ENCODE data around the gene CMYA5.
"Not testable (repeated sequence)": the region's sequence is repeated elsewhere in the genome, so short reads cannot be mapped to it uniquely, and the experiment has no call there.

CMYA5 gene

DNA sequence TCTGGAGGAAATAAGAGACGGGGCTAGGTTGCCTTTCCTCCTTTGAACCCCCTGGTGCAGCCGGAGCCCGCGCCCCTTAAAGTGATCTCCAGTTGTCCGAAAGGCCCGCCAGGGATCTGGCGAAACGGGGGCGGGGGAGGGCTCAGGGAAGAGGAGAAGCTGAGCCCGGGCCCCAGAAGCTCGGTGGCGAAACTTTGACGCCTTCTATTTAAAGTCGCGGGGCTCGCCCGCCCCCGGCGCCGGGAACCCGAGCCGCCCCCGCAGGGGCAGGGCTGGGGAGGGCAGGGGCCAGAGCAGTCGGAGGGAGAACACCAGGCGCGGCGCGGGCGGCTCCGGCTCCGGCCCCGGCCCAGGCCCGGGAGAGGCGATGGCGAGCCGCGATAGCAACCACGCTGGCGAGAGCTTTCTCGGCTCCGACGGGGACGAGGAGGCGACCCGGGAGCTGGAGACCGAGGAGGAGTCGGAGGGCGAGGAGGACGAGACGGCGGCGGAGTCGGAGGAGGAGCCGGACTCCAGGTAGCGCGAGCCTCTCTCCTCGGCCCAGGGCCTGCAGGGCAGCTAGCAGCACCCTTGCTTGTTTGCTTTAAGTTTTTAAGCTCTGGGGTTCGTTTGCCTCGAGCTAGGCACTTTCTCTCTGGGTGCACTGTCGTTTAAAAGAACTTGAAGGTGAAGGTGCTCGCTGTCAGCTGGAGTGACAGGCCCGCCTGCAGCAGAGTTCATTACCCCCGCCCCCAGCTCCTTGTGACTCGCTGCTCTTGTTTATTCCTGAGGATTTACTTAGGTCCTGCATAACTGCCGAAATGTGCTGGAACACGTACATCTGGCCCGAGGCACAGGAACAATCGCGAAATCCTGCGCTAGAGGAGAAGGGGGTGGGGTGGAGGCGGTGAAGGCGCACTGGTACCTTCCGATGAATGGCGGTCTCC is at the start of gene CMYA5:
CMYA5 (plus strand) TSS at position 296 of the 926 bp plus-strand sequence; CDS start at position 368, 72 bp downstream.
- DNase-seq: no peak

- DNase-seq: no peak
Observed at GRCh38 chr5:79640571-79641055, 49.0 kb upstream of the CMYA5 start.

DNA sequence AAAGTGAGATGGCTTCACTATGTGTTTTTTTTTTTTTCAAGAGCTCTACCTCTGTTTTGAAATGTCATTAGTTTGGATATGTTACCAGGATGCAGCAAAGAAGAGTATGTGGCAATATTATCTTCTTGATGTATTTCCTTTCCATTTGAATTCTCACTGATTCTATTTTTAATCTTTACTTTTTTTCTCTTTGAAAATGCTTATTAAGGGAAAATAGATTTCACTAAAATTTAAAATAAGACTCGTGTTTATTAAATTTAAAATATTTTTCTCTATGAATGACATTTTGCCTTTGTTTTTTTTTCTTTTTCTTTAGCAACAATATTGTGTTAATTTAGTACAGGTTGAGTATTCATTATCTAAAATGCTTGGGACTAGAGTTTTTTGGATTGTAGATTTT is 48.2 kb upstream of the CMYA5 start:
- no peak for DNase-seq

GRCh38 chr5:79642210-79642609 is 47.4 kb upstream of the CMYA5 start:
- DNase-seq: no peak

GRCh38 chr5:79653843-79654242 is 35.8 kb upstream of the CMYA5 start:
- no peak for DNase-seq

- DNase-seq: no peak
Observed at GRCh38 chr5:79663212-79663611, 26.4 kb upstream of the CMYA5 start.

DNA sequence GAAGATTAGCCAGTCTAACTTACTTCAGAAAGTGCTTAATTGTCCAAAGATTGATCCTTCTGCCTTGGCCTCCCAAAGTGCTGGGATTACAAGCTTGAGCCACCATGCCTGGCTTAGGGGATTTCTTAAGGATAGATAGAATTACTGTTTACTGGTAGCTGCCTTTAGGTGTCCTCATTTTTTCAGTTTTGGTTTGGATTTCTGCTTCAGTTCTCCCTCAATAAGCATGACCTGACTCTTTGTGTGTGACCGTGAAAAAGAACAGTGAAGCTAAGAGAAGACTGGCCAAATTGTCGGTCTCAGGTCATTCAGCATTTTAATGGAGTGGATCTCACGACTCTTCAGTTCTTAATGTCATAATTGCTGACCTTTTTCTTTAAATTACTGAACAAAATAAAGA is 22.9 kb upstream of the CMYA5 start:
- no peak for DNase-seq

DNA sequence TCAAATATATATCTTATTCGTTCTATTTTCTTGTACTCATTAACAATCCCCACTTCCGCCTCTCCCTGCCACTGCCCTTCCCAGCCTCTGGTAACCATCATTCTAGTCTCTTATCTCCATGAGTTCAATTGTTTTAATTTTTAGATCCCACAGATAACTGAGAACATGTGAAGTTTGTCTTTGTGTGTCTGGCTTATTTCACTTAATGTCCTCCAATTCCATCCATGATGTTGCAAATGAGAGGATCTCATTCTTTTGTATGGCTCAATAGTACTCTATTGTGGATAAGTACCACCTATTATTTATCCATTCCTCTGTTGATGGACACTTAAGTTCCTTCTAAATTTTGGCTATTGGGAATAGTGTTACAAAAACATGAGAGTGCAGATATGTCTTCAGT is 17.2 kb upstream of the CMYA5 start:
- no peak for DNase-seq

DNA sequence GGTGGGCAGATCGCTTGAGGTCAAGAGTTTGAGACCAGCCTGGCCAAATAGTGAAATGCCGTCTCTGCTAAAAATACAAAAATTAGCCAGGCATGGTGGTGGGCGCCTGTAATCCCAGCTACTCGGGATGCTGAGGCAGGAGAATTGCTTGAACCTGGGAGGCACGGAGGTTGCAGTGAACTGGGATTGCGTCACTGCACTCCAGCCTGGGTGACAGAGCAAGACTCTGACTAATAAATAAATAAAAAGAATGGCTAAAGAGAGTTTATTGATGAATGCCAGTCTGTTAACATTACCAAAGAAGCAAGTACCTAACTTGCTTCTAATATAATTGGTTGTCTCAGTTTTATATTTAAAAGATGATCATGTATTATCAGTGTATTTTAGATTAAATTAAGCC is 13.3 kb upstream of the CMYA5 start:
- DNase-seq: not testable (repeated sequence)

DNA sequence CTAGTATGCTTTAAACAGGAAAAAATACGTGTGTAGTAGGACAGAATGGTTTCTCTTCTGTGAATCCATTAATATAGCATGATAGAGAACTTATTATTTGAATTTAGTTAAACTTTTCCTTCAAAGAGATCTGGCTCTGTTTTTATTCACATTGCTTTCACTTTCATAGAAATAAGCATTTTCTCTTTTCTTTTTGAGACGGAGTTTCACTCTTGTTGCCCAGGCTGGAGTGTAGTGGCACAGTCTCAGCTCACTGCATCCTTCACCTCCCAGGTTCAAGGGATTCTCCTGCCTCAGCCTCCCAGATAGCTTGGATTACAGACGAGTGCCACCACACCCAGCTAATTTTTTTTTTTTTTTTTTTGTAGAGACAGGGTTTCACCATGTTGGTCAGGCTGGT is 7.5 kb upstream of the CMYA5 start:
- not testable (repeated sequence) for DNase-seq

DNA sequence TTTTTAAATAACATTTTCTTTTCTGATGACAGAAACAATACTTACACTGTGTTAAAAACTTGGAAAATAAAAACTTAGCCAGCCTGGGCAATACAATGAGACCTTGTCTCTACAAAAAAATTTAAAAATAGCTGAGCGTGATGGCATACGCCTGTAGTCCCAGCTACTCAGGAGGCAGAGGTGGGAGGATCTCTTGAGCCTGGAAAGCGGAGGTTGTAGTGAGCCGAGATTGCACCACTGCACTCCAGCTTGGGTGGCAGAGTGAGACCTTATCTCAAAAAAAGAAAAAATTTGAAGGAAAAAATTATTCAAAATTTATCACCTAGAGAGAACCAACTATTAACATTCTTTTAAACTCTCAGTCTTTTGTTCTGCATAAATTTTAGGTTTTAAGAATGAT is 4.9 kb upstream of the CMYA5 start:
- no peak for DNase-seq

DNA sequence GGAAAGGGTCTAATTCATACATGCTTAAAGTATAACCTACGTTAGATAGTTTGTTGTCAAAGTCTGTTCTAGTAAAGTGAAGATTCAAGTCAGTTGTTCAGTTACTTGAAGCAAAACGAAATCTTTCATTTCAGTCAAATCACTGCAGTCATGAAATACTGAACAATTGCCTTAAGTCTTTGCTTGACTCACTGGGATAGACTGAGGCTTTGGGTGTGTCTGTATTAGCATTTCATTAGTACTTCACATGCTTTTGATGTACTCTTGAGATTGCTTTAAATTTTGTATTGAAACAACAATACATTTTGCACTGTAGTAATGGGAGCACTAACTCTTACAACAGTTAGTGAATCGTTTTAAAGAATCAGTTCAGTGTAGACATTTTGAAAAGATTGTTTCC is 4.0 kb upstream of the CMYA5 start:
- DNase-seq: no peak

DNA sequence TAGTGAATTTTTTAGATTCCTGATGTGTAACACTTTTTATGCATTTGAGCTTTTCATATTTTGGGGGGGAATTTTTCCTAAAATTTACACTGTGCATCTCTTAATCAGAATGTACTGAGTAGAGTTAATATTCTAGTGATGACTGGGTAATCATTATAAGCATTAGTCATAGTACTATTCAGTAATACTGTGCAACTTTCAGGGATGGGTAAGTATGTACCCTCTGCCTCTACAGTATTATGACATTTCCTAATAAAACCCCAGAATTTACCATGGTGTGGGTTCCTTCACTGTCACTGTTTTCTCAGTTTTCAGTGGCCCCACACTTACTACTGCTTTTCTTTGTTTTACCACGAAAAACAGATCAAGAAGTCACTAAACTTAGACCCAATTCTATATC is 2.8 kb upstream of the CMYA5 start:
- no peak for DNase-seq

DNA sequence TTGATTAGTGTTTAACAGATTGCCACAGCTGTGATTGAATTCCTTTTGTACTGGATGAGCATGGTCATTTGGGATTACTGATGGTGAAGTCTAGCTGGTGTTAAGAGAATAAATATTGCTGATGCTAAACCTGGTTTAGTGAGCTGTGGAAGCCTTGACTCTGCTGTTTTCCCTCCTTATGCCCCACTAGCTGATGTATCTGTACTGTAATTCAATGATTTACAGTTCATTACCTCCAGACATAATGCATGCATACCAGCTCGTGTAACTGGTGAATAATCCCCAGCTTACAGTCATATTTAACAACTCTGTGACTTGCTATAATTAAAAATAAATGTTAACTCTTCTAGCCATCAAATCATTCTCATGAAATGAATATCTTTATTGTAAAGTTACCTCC is 1.7 kb upstream of the CMYA5 start:
- no peak for DNase-seq

GRCh38 chr5:79691007-79691406 is 1.4 kb downstream of the CMYA5 start:
- DNase-seq: no peak

GRCh38 chr5:79692596-79692995 is 3.0 kb downstream of the CMYA5 start:
- DNase-seq: no peak

- DNase-seq: no peak
Observed at GRCh38 chr5:79694183-79694582, 4.5 kb downstream of the CMYA5 start.

- DNase-seq: no peak
Observed at GRCh38 chr5:79694652-79695051, 5.0 kb downstream of the CMYA5 start.

DNA sequence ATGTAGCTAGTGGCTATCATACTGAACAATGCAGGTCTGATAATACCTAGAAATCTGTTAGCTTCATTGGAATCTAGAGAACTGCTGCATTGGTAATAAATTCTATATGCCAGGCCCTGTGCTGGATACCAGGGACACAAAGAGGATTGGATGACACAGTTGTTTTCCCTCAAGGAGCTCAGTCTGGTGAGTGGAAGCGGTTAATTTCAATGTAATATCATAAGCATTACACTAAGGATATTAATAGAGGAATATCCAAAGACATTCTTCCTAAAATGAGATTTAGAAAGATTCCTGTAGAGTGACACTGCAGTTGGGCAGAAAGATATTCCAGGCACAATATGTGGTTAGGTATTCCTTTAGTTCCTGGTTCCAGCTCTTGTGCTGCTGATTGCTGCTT is 5.9 kb downstream of the CMYA5 start:
- DNase-seq: no peak

GRCh38 chr5:79697222-79698170 is 7.9 kb downstream of the CMYA5 start:
- no peak for DNase-seq

DNA sequence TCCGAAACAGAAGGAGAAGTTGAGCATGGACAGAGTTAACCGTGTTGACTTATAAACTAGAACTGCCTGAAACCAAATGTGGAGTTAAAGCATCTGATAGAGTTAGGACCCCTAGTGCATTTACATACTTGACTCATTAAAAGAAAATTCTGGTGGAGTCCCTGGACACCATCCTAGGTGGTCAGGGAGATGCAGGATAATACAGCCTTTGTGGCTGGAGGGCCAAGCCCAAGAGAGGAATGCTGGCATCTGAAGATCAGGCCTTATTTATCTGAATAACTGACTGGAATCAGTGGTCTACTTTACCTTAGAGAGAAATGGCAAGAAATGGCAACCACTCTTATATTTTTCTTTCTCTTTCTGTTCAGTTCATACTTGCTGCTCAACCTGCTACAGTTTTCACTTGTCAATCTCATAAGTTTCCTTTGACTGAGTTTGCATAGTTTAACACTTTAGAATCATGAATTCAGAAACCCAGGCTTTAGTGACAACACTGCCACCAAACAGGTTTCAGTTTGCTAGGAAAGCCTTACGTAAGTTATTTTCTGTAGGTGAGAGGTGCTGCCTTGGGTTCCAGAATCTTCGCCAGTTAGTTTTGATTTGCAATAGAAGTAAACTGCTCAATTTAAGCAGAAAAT is 10.2 kb downstream of the CMYA5 start:
- DNase-seq: no peak

DNA sequence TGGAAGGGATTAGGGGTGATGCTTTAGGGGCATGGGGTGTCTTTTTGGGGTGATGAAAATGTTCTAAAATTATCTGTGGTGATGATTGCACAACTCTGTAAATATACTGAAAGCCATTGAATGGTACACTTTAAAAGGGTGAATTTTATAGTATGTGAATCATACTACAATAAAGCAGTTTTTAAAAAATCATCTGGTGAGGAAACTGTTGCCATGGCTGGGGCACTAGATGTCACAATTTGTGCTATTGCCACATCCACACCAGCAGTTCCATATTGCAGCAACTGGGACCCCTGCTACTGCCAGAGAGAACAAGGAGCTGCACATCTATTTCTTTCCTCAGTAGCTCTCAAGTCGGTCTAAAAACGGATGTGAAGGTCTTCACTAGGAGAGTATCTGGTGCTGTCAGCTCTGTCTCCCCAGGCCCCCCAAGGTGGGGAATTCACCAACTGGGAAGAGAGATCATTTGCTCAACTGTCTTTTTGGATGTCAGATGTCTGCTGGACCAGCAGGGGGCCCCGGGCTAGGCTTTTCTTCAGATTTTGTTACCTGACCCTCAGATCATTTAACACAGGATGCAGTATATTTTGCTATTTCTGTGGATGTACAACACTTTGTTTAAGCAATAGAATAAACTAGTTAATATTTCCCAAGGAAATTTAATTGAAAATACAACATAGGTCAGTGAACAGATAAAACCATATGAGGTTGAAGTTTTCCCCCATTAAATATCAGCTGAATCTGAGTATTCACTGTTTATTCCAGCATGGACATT is 13.2 kb downstream of the CMYA5 start:
- DNase-seq: peak; percentile 29

DNA sequence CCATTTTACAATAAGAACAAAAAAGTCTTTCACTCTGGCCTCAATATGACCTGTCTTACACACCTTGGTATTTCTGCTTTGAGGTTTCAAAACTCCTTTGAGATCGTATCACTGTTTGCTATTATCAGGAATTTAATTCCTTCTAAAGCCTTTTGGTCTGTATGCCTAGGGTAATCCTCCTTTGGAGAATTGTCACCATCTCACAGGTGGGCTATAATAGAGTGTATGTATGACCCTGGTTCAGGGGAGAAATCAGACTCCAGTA is 13.7 kb downstream of the CMYA5 start:
- no peak for DNase-seq
